Measurements from ENCODE around the gene GPR87.

GRCh38 chr3:151314137-151314536 lies 2.5 kb downstream of the GPR87 start:
- TF ChIP-seq CTCF (IDR thresholded peaks at IDR 0.05) = no peak
- TF ChIP-seq ZFX (IDR thresholded peaks at IDR 0.05; ENCODE audit: borderline replicate concordance) = no peak
